Measurements from ENCODE around the gene WDR6.
A peak's percentile ranks its signal among the peaks of the same experiment; 100 is the strongest.

The WDR6 gene

DNA sequence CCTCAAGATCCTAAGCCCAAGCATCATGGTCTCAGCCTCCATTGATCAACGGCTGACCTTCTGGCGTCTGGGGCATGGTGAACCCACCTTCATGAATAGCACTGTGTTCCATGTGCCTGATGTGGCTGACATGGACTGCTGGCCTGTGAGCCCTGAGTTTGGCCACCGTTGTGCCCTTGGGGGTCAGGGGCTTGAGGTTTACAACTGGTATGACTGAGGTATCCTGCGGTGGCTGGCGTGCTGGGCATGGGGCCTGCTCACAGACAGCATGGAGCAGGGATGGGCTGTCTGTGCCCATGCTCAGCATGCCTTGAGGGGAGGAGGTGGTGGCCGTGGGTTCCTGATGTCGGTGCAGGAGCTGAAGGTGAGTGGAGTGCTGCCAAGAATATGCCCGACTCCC lies 7.9 kb downstream of the WDR6 start:
- DNase-seq: no peak

DNA sequence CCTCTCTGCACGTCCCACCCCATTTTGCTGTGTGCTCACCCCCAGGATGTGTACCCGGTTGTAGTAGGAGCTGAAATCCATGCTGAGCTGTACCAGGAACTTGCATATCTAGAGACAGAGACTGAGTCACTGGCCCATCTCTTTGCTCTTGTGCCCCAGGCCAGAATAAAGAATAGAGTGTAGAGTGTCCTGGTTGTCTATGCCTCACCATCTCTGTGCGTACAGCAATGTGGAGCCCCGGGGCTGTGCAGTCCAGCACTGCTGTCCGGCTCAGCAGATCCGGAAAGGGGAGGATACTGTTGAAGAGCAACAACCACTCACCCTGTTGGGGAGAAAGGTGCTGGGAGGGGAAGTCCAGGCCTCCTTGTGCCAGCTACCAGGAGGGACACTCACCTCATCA lies 8.6 kb downstream of the WDR6 start:
- DNase-seq: no peak

DNA sequence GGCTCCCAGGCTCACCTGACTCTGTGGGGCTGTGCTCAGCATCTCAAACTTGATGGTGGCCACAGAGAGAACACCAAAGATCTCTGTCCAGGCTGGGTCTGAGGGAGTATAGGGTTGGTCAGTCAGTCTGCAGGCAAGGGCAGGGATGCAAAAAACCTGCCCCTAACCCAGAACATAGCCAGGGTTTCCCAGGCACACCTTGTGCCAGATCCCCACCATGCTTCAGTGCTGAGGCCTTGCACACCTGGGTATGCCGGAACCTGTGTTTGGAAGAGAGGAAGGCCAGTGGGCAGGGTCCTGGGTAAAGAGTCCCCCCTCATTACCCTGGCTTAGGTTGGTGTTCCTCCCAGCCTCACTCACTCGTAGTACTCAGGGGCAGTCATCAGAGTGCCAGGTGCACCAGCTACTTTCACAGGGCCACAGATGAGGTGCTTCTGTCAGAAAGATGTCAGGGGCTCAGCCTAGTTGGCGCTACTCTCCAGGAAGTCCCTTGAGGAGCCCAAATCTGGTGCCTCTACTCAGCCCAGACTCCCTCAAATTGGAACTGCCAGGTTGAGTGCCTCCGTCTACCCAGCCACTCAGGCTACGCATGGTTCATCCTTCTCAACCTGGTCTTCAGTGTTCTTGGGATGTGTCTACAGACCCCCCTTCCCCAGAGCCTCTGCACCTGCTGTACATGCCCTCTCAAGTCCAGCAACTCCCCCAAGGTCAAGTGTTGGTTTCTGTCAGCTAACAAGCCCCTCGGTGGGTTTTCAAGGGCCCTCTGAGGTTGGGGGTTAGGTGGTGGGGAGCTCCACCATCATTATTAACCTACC lies 9.4 kb downstream of the WDR6 start:
- DNase-seq: no peak

DNA sequence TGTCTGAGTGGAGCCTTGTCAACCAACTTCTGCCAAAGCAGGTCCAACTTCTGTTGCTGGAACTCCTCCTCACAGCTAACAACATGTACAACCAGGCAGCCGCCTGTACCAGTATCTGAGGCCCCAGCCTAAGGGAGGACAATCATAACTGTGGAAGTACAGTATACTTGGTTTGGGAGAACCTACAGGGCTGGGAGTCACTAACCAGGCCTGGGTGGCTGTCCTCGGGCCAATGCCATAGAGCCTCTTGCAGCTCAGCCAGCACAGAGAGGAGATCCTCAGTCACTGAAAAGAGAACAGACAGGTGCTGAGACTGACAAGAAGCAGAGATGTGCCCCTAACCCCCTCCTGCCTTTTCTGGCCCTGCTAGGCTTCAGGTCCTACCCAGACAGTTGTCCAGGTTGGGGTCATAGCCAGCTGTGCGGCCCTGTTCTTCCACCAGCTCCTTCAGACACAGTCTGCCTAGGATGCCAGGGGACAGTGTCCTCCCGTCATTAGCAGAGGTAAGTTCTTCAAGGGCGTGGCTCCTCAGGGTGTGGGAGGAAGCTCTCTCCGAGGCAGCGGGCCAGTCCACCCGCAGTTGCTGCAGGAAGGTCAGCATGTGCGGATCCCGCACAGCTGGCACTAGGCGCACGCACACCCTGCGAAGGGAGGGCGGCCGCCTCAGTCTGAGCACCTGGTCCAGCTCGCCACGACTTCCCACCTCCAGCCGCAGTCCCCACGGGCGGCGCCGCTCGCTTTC lies 10.2 kb downstream of the WDR6 start:
- no peak for DNase-seq

DNA sequence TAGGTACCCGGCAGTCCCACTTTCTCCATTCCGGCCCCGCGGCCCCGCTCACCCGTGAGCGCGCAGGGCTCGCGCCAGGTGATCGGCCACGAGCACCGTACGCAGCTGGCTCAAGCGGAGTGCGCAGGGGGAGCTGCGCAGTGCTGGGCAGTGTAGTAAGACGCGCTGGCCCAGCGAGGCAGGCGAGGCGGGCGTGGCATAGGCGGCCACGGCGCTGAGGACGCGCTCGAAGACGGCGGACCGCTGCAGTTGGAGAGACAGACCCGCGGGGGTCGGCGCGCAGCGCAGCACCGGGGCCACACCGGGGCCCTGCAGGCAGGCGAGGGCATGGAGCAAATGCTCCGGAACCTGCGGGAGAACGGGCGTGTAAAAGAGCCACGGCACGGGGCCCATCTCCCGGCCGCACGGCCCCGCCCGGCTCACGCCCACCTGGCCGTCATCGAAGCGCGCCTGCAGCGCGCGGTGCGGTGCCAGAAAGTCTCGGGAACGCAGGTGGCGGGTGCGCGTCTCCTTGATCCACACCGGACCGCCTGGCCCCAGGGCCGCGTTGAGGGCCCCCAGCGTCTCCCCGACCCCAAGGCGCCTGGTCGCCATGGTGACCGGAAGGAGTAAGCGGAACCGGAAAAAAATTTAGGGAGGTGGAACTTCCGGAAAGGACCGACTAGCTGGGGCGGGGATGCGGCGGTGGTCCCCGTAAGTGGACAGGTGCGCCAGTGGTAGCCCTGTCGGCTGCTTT lies 10.9 kb downstream of the WDR6 start, which contains the start of gene DALRD3:
Gene DALRD3, minus strand, starts transcription at position 610 of the 736 bp plus-strand sequence. Its CDS starts 16 bp downstream, at position 594.
- DNase-seq: peak; percentile 41

DNA sequence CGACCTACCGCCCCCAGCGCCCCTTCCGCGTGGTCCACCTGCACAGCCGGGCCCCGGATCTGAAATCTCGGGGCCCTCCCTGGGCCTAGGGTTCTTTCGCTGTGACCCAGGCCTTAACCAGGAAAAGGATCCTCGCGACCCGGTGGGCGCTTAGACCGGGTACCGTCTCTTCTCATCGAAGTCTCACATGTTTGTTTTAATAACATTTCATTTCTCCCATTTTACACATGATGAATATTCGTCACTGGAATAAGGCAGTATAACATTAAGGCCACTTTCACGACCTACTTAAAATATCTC lies 11.5 kb downstream of the WDR6 start:
- no peak for DNase-seq

DNA sequence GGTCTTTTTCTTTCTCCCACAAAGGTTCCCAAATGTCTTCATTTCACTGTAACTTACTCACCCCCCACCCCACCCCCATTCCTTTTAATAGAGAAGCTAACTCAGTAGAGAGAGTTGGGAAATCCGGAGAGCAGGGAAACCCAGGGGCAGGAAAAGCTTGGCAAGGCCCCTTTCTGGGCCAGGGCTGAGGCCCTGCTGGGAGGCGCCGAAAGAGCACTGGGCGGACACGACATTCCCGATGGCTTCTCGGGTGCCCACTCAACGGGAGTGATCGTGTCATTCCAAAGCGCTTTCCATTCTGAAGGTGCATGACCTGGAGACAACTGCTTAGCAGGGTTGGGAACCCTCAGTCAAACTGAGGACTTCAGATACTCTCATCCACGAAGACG lies 12.7 kb downstream of the WDR6 start:
- no peak for DNase-seq

DNA sequence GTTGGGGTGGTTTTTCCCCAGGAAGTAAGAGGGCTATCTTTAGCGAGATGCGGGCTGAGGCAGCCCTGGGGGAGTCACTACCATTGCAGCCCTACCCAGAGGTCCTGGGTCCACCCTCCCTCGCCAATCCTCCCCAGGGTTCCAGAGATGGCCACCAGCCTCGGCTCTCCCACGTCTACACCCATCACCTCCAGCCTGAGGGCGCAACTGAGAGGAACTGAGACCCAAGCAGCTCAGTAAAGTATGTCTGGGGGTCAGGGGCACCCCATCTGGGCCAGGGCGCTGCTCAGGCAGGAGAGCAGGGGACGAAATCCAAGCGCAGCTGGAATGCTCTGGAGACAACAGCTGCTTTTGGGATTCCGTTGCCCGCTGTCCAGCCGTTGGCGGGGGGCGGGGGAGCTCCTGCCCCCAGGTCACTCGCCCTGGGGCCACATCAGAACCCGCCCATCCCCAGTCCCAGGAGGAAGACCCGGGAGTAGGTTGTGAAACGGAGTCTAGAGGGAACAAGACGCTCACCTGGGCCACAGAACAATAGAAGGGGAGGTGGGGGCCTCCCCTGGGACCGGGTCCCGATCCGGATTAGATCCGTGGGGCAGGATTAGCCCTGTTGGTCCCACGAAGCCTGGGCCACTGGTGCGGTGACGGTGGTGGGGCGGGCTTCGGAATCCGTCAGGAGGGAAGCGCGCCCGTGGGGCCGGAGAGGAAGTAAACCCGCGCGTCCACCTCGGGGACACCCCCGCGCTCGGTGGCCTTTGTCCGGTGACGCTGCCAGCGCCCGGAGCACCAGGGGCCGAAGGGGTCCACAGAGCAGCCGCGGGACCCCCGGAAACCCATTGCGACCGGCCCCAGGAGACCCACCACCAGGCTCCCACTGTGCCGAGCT lies 13.4 kb downstream of the WDR6 start:
- no peak for DNase-seq

DNA sequence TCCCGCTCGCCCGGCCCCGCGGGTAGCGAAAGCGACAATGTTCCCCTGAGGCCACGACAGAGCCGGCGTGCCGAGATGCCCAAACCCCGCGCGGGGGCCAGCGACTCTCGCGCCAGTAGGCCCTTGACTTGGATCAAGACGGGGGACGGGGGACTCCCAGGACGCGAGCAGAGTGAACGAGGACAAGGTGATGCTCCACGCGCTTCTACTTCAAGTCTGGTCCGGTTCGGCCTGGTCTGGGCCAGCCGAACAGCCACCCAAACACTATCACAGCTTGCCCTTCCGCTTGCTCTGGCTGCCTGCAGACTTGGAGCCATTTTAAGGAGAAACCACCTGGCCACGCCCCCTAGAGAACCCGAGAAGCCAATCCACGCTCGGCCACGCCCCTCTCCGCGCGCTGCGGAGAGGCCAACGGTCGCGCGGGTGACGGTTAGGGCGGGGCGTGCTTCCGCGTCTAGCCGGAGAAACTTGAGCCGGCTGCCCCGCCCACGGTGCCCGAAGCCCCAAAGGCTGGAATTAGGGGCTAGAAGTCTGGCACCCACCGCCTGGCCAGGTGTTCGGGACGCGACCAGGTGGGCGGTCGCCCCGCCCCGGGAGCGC lies 14.1 kb downstream of the WDR6 start:
- peak; percentile 92 for DNase-seq

DNA sequence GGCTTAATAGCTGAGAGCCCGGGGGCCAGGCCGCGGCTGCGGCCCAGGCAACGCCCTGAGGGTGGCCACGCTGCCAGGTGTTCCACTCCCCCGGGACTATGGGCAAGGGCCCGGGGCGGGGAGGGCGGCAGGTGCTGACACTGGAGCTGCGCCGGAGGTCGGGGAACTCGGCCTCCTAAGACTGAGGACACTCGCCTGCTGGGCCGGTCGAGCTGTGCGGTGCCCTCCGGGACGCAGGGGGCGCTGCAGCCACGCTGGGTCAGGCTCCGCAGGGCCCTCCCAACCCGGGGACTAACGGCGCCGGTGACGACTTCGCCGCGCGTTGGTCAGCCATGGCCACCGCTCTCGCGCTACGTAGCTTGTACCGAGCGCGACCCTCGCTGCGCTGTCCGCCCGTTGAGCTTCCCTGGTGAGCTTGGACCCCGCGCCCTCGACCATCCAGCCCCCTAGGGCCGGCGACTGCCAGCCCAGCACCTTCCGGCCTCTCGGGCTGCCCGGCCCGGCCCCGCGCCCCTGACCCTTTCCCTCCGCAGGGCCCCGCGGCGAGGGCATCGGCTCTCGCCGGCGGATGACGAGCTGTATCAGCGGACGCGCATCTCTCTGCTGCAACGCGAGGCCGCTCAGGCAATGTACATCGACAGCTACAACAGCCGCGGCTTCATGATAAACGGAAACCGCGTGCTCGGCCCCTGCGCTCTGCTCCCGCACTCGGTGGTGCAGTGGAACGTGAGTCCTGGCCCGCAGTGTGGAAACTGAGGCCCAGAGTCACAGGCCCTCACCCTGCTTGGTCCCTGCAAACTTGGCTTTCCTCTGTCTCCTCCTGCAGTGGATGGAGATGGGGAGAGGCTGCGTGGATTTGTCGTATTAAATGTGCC lies 14.9 kb downstream of the WDR6 start, which contains the start of gene NDUFAF3:
Gene NDUFAF3, plus strand, starts transcription at position 309 of the 875 bp plus-strand sequence. Its CDS starts 24 bp downstream, at position 333.
- peak; percentile 86 for DNase-seq

DNA sequence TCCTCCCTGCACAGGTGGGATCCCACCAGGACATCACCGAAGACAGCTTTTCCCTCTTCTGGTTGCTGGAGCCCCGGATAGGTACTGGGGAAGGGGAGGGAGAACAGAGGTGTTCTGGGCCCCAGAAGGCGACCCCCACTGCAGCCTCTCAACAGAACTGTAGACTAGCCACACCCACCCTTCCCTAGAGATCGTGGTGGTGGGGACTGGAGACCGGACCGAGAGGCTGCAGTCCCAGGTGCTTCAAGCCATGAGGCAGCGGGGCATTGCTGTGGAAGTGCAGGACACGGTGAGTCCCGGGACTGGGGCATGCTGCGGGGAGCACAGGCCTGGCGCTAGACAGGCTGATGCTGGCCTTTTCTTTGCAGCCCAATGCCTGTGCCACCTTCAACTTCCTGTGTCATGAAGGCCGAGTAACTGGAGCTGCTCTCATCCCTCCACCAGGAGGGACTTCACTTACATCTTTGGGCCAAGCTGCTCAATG lies 15.5 kb downstream of the WDR6 start:
- no peak for DNase-seq

DNA sequence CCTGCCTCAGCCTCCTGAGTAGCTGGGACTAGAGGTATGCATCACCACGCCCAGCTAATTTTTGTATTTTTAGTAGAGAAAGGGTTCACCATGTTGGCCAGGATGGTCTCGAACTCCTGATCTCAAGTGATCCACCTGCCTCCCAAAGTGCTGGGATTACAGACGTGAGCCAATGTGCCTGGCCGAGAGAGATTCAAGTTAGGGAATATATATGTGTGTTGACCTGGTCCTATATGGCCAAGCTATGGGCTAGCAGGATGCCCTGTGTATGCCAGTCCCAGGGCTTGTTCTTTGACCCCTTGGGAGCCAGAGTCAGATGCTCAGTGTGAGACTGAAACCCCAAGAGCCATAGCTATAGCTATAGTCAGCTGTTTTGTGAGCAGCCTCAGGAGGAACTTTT lies 16.6 kb downstream of the WDR6 start:
- no peak for DNase-seq

DNA sequence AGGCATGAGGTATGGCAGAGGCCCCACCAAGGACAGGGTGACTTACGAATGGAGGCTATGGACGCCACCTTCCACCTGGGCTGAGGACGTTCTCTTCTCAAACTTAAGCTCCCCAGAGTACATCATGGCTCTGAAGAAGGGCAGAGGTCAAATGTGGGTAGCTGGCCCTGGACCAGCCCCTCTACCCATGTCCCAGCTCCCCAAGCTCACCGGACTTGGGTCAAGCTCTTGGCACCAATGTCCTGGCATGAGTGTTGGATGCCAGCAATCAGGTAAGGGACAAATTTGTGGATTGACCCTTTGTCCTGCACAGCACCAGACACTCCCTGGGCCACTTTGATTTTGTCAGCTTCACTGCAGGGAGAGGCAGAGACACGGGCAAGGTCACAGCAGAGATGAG lies 17.3 kb downstream of the WDR6 start:
- DNase-seq: no peak

DNA sequence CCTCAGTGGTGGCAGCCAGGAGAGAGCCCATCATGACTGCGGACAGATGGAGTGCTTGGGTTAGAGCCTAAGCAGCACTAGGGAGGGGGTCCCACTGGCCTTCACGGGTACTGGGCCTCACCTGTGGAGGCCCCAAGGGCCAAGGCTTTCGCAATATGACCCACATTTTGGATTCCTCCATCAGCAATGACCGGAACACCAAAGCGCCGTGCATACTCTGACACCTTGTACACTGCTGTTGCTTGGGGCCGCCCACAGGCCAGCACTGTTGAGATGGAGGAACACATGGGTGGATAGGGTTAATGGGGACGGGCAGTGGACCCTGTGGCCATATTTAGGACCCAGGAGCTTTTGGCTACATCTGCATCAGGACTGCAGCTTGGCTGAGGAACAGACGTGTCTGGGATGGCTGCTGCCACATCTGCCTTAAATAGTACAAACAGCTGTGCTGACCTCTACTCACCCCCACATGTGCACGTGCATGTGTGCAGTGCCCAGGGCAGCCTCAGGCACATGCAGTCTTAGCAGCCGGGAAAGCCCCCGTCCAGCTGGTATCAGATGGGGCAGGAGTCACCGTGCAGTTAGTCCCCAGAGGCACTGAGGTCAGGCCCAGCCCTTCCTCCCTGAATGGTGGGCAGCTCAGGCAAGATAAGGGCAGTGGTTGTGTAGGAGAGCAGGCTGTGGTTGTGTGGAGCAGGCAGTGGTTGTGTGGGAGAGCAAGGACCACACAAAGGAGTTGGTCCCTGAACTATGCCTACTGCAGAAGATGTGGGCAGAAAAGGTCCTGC lies 18.0 kb downstream of the WDR6 start:
- DNase-seq: no peak

DNA sequence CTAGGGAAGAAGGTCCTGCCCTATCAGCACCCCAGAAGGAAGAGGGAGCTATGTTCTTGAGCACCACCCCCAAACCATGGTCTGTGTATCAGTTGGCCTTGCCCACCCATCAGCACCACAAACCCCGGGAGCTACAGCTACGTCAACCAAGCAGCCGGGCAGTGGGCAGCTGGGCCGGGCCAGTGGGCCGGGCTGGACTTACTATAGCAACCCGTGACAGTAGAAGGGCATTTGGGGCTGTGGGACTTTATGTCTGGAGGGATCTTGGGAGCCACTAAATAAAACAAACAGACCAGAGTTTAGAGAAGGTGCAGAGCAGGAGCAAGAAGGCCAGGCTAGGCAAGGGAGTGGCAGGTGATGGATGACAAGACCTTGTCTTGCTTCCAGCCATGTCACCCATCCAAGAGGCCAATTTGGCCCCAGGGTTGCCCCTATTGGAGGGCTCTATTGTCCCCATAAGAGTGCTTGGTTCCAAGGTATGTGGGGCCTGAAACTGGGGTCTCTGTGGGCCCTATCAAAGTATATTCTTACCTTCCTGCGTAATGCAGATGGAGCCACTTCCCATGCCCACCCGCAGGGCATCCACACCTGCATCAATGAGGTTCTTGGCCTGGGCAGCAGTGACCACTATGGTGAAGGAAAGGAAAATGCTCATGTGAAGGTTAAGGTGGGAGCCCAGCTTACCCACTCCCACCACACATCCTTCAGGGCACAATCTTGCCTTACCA lies 18.8 kb downstream of the WDR6 start:
- no peak for DNase-seq

DNA sequence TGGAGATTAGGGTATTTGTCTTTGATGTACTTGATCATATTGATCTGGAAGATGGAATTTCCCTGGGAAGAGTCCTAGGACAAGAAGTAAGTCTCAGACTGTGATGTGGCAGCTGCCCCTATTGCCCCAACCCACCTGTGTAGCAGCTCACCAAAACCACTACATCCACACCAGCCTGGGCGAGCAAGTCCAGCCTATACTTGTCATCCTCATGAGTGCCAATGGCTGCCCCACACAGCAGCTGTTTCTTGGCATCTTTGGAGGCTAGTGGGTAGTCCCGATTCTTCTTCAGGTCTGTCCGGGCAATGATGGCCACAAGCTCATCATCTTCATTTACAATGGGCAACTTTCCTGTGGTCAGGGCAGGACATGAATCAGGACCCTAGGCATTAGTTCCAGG lies 19.3 kb downstream of the WDR6 start:
- no peak for DNase-seq

DNA sequence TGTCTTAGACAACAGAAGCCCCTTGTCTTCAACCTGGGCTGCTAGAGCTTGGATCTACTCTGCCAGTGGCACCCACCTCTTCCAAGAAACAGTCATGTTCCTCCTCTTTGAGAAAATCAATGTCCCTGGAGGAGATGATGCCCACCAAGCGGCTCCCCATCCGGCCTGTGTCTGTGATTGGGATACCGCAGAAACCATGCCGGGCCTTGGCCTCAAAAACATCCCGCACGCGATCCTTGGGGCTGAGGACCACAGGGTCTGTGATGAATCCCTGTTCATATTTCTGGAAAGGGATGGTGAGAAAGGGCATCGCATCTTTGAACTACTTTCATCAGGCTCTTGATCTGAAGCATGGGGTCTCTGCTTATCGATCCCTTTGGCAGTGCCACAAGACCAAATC lies 20.4 kb downstream of the WDR6 start:
- DNase-seq: no peak

DNA sequence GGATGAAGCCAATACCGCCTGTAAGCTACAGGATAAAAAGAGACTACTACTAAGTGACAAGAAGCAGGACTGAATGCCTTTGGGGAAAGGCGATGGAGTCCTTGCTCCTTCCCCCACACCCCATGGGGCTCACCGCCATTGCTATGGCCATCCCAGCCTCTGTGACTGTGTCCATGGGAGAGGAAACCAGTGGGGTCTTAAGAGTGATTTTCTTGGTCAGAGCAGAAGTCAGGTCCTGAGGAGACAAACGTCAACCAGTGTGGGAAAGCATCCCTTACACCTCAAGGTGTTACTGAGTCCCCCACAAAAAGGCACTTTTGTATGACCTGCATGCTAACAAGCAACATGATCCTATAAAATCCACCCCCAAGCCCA lies 21.1 kb downstream of the WDR6 start:
- DNase-seq: no peak

Data from activated gamma-delta T cell (primary cell).